ENCODE measurements around the gene WDR37.
"Not testable (repeated sequence)": the region's sequence is repeated elsewhere in the genome, so short reads cannot be mapped to it uniquely, and the experiment has no call there.

WDR37 gene

GRCh38 chr10:1064964-1065247 is 8.7 kb downstream of the WDR37 start:
- H3K4me3 ChIP-seq (ENCODE audit: low read depth, low read length): no peak overlapping the region

GRCh38 chr10:1066734-1067133 is 10.5 kb downstream of the WDR37 start:
- not testable (repeated sequence) for DNase-seq (ENCODE audit: low read depth); H3K4me3 ChIP-seq (ENCODE audit: low read depth, low read length)

More at GRCh38 chr10:1064964-1065247, 8.7 kb downstream of the WDR37 start:
- DNase-seq (ENCODE audit: low read depth): no peak

GRCh38 chr10:1068380-1069361 is 12.5 kb downstream of the WDR37 start:
- H3K4me3 ChIP-seq (ENCODE audit: low read depth, low read length): no peak overlapping the region
- no peak for DNase-seq (ENCODE audit: low read depth)

- no peak for DNase-seq (ENCODE audit: low read depth)
- no peak overlapping the region for H3K4me3 ChIP-seq (ENCODE audit: low read depth, low read length)
These were observed 14.7 kb downstream of the WDR37 start for GRCh38 chr10:1070919-1071318.

GRCh38 chr10:1074052-1074747 is 18.0 kb downstream of the WDR37 start:
- no peak overlapping the region for H3K4me3 ChIP-seq (ENCODE audit: low read depth, low read length)
- no peak for DNase-seq (ENCODE audit: low read depth)

GRCh38 chr10:1074748-1075308 is 18.6 kb downstream of the WDR37 start:
- DNase-seq (ENCODE audit: low read depth): no peak
- H3K4me3 ChIP-seq (ENCODE audit: low read depth, low read length): no peak overlapping the region

- no peak overlapping the region for H3K4me3 ChIP-seq (ENCODE audit: low read depth, low read length)
- no peak for DNase-seq (ENCODE audit: low read depth)
These were observed 22.5 kb downstream of the WDR37 start for GRCh38 chr10:1078668-1079067.

- no peak overlapping the region for H3K4me3 ChIP-seq (ENCODE audit: low read depth, low read length)
- DNase-seq (ENCODE audit: low read depth): no peak
These were observed 27.4 kb downstream of the WDR37 start for GRCh38 chr10:1083581-1083980.

- no peak for DNase-seq (ENCODE audit: low read depth)
- no peak overlapping the region for H3K4me3 ChIP-seq (ENCODE audit: low read depth, low read length)
These were observed 28.1 kb downstream of the WDR37 start for GRCh38 chr10:1084011-1084950.

GRCh38 chr10:1085258-1085657 is 29.1 kb downstream of the WDR37 start:
- no peak overlapping the region for H3K4me3 ChIP-seq (ENCODE audit: low read depth, low read length)
- DNase-seq (ENCODE audit: low read depth): no peak

- DNase-seq (ENCODE audit: low read depth): no peak
- no peak overlapping the region for H3K4me3 ChIP-seq (ENCODE audit: low read depth, low read length)
These were observed 30.6 kb downstream of the WDR37 start for GRCh38 chr10:1086787-1087186.

- no peak overlapping the region for H3K4me3 ChIP-seq (ENCODE audit: low read depth, low read length)
- no peak for DNase-seq (ENCODE audit: low read depth)
These were observed 33.0 kb downstream of the WDR37 start for GRCh38 chr10:1089017-1089689.

- H3K4me3 ChIP-seq (ENCODE audit: low read depth, low read length): no peak overlapping the region
- DNase-seq (ENCODE audit: low read depth): no peak
These were observed 34.5 kb downstream of the WDR37 start for GRCh38 chr10:1090696-1091095.

GRCh38 chr10:1093696-1094095 is 37.5 kb downstream of the WDR37 start:
- no peak overlapping the region for H3K4me3 ChIP-seq (ENCODE audit: low read depth, low read length)
- DNase-seq (ENCODE audit: low read depth): no peak

GRCh38 chr10:1094112-1095057 is 38.2 kb downstream of the WDR37 start:
- DNase-seq (ENCODE audit: low read depth): no peak

GRCh38 chr10:1095498-1095897 is 39.3 kb downstream of the WDR37 start:
- no peak overlapping the region for H3K4me3 ChIP-seq (ENCODE audit: low read depth, low read length)
- DNase-seq (ENCODE audit: low read depth): no peak

More at GRCh38 chr10:1094112-1095057, 38.2 kb downstream of the WDR37 start:
- H3K4me3 ChIP-seq (ENCODE audit: low read depth, low read length): no peak overlapping the region

GRCh38 chr10:1096287-1096889 is 40.2 kb downstream of the WDR37 start:
- DNase-seq (ENCODE audit: low read depth): no peak

More at GRCh38 chr10:1096287-1096889, 40.2 kb downstream of the WDR37 start:
- H3K4me3 ChIP-seq (ENCODE audit: low read depth, low read length): no peak overlapping the region
